IMR-90 (cell line): ENCODE data around the gene ANKH. TPM values are rescaled to one million over a fixed set of nuclear protein-coding genes. Genes with fewer than 3 reads are reported as not detected.

ENCODE experiments used
- ATAC-seq: fragments of 200-7000 bp; cut with Tn5 transposase; 2 replicates; pipeline ENCODE4 v1.9.1; 2020; ENCODE audit warnings: low read depth, mild to moderate bottlenecking, moderate library complexity
- BruUV-seq: library from RNA; stranded (reverse); fragments of 400-500 nt; replicated peaks from 2 replicates; lab custom pipeline; 2021; lab: Mats Ljungman, UMichigan
- CTCF ChIA-PET: fragments of 300-600 bp; formaldehyde crosslinking; extraction: SDS; loops from one replicate; lab custom pipeline; 2021; ENCODE audit warnings: antibody characterized with exemption; lab: Yijun Ruan, JAX
- POLR2A ChIA-PET: fragments of 300-600 bp; sonication (Branson Sonifier 250); formaldehyde crosslinking; loops from one replicate; lab custom pipeline; 2022; ENCODE audit warnings: antibody characterized with exemption; ENCODE audit not compliant: unreplicated experiment; lab: Charles Lee
- DNase-seq: peaks from one replicate; pipeline ENCODE4 v3.0.0; 2013
- H2AFZ ChIP-seq: replicated peaks from 2 replicates; pipeline ENCODE3; 2013; ENCODE audit warnings: low read length, mild to moderate bottlenecking; ENCODE audit not compliant: poor library complexity
- H2AK5ac ChIP-seq: 2 replicates; pipeline ENCODE4 v1.6.1; 2013; ENCODE audit warnings: low read depth, low read length, inconsistent platforms
- H2AK9ac ChIP-seq: replicated peaks from 2 replicates; pipeline ENCODE3; 2013; ENCODE audit warnings: mild to moderate bottlenecking, low read depth, low read length, moderate library complexity; ENCODE audit not compliant: poor library complexity
- H2BK120ac ChIP-seq: 2 replicates; pipeline ENCODE4 v1.6.1; 2013; ENCODE audit warnings: low read depth, low read length, inconsistent platforms
- H2BK15ac ChIP-seq: 3 replicates; pipeline ENCODE4 v1.6.1; 2013; ENCODE audit warnings: low read depth, low read length, inconsistent platforms
- H2BK20ac ChIP-seq: 2 replicates; pipeline ENCODE4 v1.6.1; 2013; ENCODE audit warnings: low read depth, mild to moderate bottlenecking, inconsistent platforms, low read length, moderate library complexity
- H2BK5ac ChIP-seq: 2 replicates; pipeline ENCODE4 v1.6.1; 2013; ENCODE audit warnings: mild to moderate bottlenecking, low read depth, low read length, inconsistent platforms; ENCODE audit not compliant: poor library complexity, severe bottlenecking
- H3K14ac ChIP-seq: replicated peaks from 2 replicates; pipeline ENCODE4 v1.6.1; 2013; ENCODE audit warnings: low read depth, low read length, inconsistent platforms
- H3K18ac ChIP-seq: 2 replicates; pipeline ENCODE4 v1.6.1; 2013; ENCODE audit warnings: low read depth, low read length, control low read depth
- H3K23ac ChIP-seq: 2 replicates; pipeline ENCODE4 v1.6.1; 2013; ENCODE audit warnings: low read depth, low read length, inconsistent platforms
- H3K27ac ChIP-seq: 2 replicates; pipeline ENCODE4 v1.5.1; 2013; ENCODE audit warnings: mild to moderate bottlenecking, control low read depth, low read length; ENCODE audit not compliant: insufficient read depth
- H3K27me3 ChIP-seq: 2 replicates; pipeline ENCODE4 v1.6.1; 2013; ENCODE audit warnings: low read length; ENCODE audit not compliant: control insufficient read depth, insufficient read depth
- H3K36me3 ChIP-seq: 2 replicates; pipeline ENCODE4 v1.6.1; 2013; ENCODE audit warnings: low read length, mixed read lengths; ENCODE audit not compliant: control insufficient read depth, insufficient read depth
- H3K4ac ChIP-seq: 2 replicates; pipeline ENCODE4 v1.6.1; 2013; ENCODE audit warnings: low read depth, low read length, inconsistent platforms
- H3K4me1 ChIP-seq: 2 replicates; pipeline ENCODE4 v1.6.1; 2013; ENCODE audit warnings: low read length, mixed read lengths; ENCODE audit not compliant: control insufficient read depth, insufficient read depth
- H3K4me2 ChIP-seq: 2 replicates; pipeline ENCODE4 v1.6.1; 2013; ENCODE audit warnings: low read depth, mild to moderate bottlenecking, control low read depth, low read length, moderate library complexity
- H3K4me3 ChIP-seq: 2 replicates; pipeline ENCODE4 v1.5.1; 2013; ENCODE audit warnings: low read depth, mild to moderate bottlenecking, control low read depth, low read length, moderate library complexity; ENCODE audit not compliant: insufficient read depth
- H3K56ac ChIP-seq: 2 replicates; pipeline ENCODE4 v1.6.1; 2013; ENCODE audit warnings: low read length, inconsistent platforms; ENCODE audit not compliant: insufficient read depth; ENCODE audit errors: extremely low read depth
- H3K79me1 ChIP-seq, 2 experiments: 2 replicates each; pipeline ENCODE4 v1.6.1; 2013; ENCODE audit warnings: low read length in 2 of 2, inconsistent platforms in 1 of 2, low read depth in 1 of 2
- H3K9ac ChIP-seq: 2 replicates; pipeline ENCODE4 v1.6.1; 2013; ENCODE audit warnings: low read depth, low read length, control low read depth
- H3K9me1 ChIP-seq: 2 replicates; pipeline ENCODE4 v1.6.1; 2013; ENCODE audit warnings: low read length, inconsistent platforms; ENCODE audit not compliant: insufficient read depth
- H3K9me3 ChIP-seq: 2 replicates; pipeline ENCODE4 v1.6.1; 2013; ENCODE audit warnings: low read length; ENCODE audit not compliant: control insufficient read depth, insufficient read depth
- H4K20me1 ChIP-seq: 2 replicates; pipeline ENCODE4 v1.6.1; 2013; ENCODE audit warnings: low read length, inconsistent platforms; ENCODE audit not compliant: insufficient read depth
- H4K5ac ChIP-seq: 2 replicates; pipeline ENCODE4 v1.6.1; 2013; ENCODE audit warnings: mild to moderate bottlenecking, low read depth, low read length, control low read depth
- H4K8ac ChIP-seq, 2 experiments: 2 replicates each; pipeline ENCODE4 v1.6.1; 2013; ENCODE audit warnings: low read depth in 2 of 2, low read length in 2 of 2, control low read depth in 1 of 2, inconsistent platforms in 1 of 2
- H4K91ac ChIP-seq: 2 replicates; pipeline ENCODE4 v1.6.1; 2013; ENCODE audit warnings: low read depth, low read length, inconsistent platforms; ENCODE audit not compliant: insufficient read depth
- FOS ChIP-seq: fragments of 150-350 bp; IDR thresholded peaks from 2 replicates; pipeline ENCODE4 v1.6.1; 2016; ENCODE audit warnings: low read depth, low read length
- RCOR1 ChIP-seq: IDR thresholded peaks from 2 replicates; pipeline ENCODE4 v1.6.1; 2012; ENCODE audit warnings: mild to moderate bottlenecking, low read length, improper control_type of control experiment; ENCODE audit not compliant: insufficient replicate concordance
- WGBS, 2 experiments: methylation state at CpG; one replicate each; pipeline versions ENCODE4 v1.1.5 to v1.1.7; 2013; ENCODE audit warnings: missing lambda C conversion rate in 2 of 2; ENCODE audit not compliant: insufficient read length in 1 of 2; ENCODE audit errors: extremely low coverage in 2 of 2; 5-methylcytosine and 5-hydroxymethylcytosine counted together
- dilution Hi-C: fragments of 300-500 bp; cut with HindIII; formaldehyde crosslinking; loops from one replicate; pipeline ENCODE4 v1.14.3; 2018; ENCODE audit warnings: low sequenced_read_pairs; ENCODE audit not compliant: unreplicated experiment
- in situ Hi-C: fragments of 300-500 bp; cut with MboI; formaldehyde crosslinking; loops from 3 replicates; pipeline ENCODE4 v1.14.3; 2019; ENCODE audit warnings: low sequenced_read_pairs, inconsistent platforms, mixed read lengths
- intact Hi-C: fragments of 100-400 bp; cut with micrococcal nuclease; formaldehyde crosslinking; loops from 2 replicates; pipeline ENCODE4 v1.10.0; 2022
- polyA plus RNA-seq, 3 experiments: library from polyadenylated mRNA; depleted of rRNA; stranded (reverse); fragments of >200 nt; gene quantifications; 2 replicates each; pipeline ENCODE4 v1.2.3, GENCODE V29; 2012; ENCODE audit warnings: low replicate concordance in 1 of 3
- total RNA-seq: library from RNA; depleted of rRNA; stranded (reverse); fragments of >200 nt; gene quantifications from 2 replicates; pipeline ENCODE4 v1.2.3, GENCODE V29; 2012
- TF ChIP-seq, protein P1 (sequence below): fragments of 150-350 bp; IDR thresholded peaks from 2 replicates; pipeline ENCODE4 v1.6.1; 2017; ENCODE audit warnings: mild to moderate bottlenecking, antibody characterized with exemption, low read length, low read depth

ANKH gene
- total and polyA plus RNA-seq, 2 of the 4 experiments (the other 2 are of a cell fraction), result 5.2 to 17.2 TPM

GRCh38 chr5:14669415-14669814, 202.2 kb downstream of the ANKH start:
- no peak overlapping the region for H4K5ac ChIP-seq
- peaks cover 3% of the 10 kb centered on the region for H3K36me3 ChIP-seq
- no TSS peak for BruUV-seq
- no peak overlapping the region for H3K23ac ChIP-seq
- H3K4ac ChIP-seq, result no peak overlapping the region
- WGBS, 2 experiments, result no CpG with 5 or more reads among the region's 5 CpGs
- H3K4me1 ChIP-seq, result peaks cover 15% of the 10 kb centered on the region
- H3K14ac ChIP-seq, result no peak overlapping the region
- no peak for TF ChIP-seq RCOR1
- TF ChIP-seq FOS, result no peak
- TF ChIP-seq, protein P1, sequence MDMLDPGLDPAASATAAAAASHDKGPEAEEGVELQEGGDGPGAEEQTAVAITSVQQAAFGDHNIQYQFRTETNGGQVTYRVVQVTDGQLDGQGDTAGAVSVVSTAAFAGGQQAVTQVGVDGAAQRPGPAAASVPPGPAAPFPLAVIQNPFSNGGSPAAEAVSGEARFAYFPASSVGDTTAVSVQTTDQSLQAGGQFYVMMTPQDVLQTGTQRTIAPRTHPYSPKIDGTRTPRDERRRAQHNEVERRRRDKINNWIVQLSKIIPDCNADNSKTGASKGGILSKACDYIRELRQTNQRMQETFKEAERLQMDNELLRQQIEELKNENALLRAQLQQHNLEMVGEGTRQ, result no peak
- H2AK5ac ChIP-seq, result no peak overlapping the region
- H2BK20ac ChIP-seq, result no peak overlapping the region
- intact Hi-C loops (no loop called here), in situ Hi-C loops (loop anchor here (25.0 kb wide), 2 partner anchors 557 to 682 kb away; no protein-coding TSS in a partner anchor), dilution Hi-C loops (no loop called here)
- no peak overlapping the region for H2AK9ac ChIP-seq
- peaks cover 23% of the 10 kb centered on the region; the same call in 1 of the 2 replicates for H3K9me1 ChIP-seq
- H2AFZ ChIP-seq, result no peak overlapping the region
- no peak overlapping the region for H3K4me3 ChIP-seq
- peaks cover 66% of the 10 kb centered on the region for H4K20me1 ChIP-seq
- no peak overlapping the region for H3K4me2 ChIP-seq
- H2BK5ac ChIP-seq, result no peak overlapping the region
- no peak overlapping the region for H3K18ac ChIP-seq
- H3K9ac ChIP-seq, result no peak overlapping the region
- no peak overlapping the region for H3K56ac ChIP-seq
- H3K27me3 ChIP-seq, result no peaks in the 10 kb centered on the region
- no peak overlapping the region for H2BK15ac ChIP-seq
- no peak overlapping the region for H4K91ac ChIP-seq
- no peaks in the 10 kb centered on the region for H3K9me3 ChIP-seq
- H3K27ac ChIP-seq, result no peak overlapping the region
- no peak overlapping the region for H4K8ac ChIP-seq
- ChIA-PET POLR2A (no interaction called here), CTCF (no interaction called here)
- peaks cover 36 to 77% of the 10 kb centered on the region in 2 experiments for H3K79me1 ChIP-seq
- DNase-seq, result no peak
- H2BK120ac ChIP-seq, result no peak overlapping the region
- no peak for ATAC-seq
